Measurements from ENCODE around the gene NR1D1. TPM values are rescaled to one million over a fixed set of nuclear protein-coding genes. Genes with fewer than 3 reads are reported as not detected.

NR1D1 gene
- total and polyA plus RNA-seq, 2 of the 13 experiments (the other 11 are each of a cell fraction or from before 2014, with no cell fraction given): 2.1 to 2.7 TPM

DNA sequence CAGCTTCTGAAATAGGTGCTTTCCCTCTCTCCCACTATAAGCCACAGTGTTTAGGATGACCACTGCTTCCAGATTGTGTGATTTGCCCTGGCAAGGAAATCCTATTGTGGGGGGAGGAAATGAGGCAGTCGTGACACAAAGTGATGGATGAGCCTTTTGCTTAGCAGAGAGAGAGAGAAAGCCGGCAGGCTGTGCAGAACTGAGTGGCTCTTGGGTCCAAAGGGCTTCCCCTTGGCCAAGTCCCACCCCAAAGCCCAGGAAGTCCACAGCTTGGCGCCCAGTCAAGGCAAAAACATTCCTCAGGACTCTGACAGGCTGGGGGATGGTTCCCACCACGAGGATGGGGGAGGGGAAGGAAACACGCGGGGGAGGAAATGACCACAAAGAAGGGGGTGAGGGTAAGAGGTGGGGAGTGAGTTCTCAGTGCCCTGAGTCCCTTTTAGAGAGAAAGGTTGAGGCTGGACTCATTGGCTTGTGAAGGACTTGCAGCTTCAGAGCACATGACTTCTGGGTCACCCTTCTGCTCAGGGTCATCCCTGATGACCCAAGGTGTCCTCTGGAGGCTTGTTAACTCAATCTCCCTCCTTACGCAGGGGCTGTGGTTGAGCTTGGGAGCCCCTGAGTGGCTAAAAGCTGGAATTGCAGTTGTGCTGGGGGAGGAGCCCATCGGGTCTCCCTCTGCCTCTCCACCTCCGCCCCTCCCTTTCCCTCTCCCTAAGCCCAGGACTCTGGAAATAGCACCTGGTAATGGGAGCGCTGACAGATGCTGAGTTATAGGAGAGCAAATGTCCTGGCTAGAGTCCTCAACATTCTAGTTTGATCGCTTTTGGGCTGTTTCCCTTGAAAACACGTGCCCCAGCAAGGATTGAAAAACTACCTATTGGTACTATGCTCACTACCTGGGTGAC lies 11.1 kb upstream of the NR1D1 start (continued):
- TF ChIP-seq BCL3 (CRISPR knock-in tag; IDR thresholded peaks at IDR 0.05): peak; percentile 85; the same call in 1 of the 2 replicates
- peak; percentile 72 for TF ChIP-seq SP5 (CRISPR knock-in tag; IDR thresholded peaks at IDR 0.05; ENCODE audit: borderline replicate concordance, low read depth)
- TF ChIP-seq SALL1 (CRISPR knock-in tag; IDR thresholded peaks at IDR 0.05): peak; percentile 87
- TF ChIP-seq ZNF44 (CRISPR knock-in tag; IDR thresholded peaks at IDR 0.05): peak; percentile 33; the same call in 1 of the 2 replicates
- peak; percentile 40; the same call in 1 of the 2 replicates for TF ChIP-seq ZNF292 (CRISPR knock-in tag; IDR thresholded peaks at IDR 0.05; ENCODE audit: borderline replicate concordance, low read depth)
- peak; percentile 95 for TF ChIP-seq PAXIP1 (CRISPR knock-in tag; conservative IDR thresholded peaks at IDR 0.05)
- 0 out of 2 replicates have a peak, but pooled peaks have one; percentile 20 for TF ChIP-seq HBP1 (CRISPR knock-in tag; IDR thresholded peaks at IDR 0.05; ENCODE audit: low read depth)
- TF ChIP-seq TRIM22 (IDR thresholded peaks at IDR 0.05): no peak
- TF ChIP-seq, protein P1, sequence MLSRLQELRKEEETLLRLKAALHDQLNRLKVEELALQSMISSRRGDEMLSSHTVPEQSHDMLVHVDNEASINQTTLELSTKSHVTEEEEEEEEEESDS (CRISPR knock-in tag; IDR thresholded peaks at IDR 0.05; ENCODE audit: borderline replicate concordance): no peak
- peak; percentile 89; the same call in 1 of the 2 replicates for TF ChIP-seq CHD4 (IDR thresholded peaks at IDR 0.05; ENCODE audit: borderline replicate concordance, low read length)
- TF ChIP-seq ELF4 (CRISPR knock-in tag; IDR thresholded peaks at IDR 0.05; ENCODE audit: borderline replicate concordance): no peak
- 0 out of 2 replicates have a peak, but pooled peaks have one; percentile 61 for TF ChIP-seq IRF1 (CRISPR knock-in tag; IDR thresholded peaks at IDR 0.05; ENCODE audit: low read depth)
- TF ChIP-seq ELF1 (CRISPR knock-in tag; IDR thresholded peaks at IDR 0.05): peak; percentile 64
- peak; percentile 30; the same call in 1 of the 2 replicates for TF ChIP-seq SP2 (CRISPR knock-in tag; IDR thresholded peaks at IDR 0.05)
- no peak for TF ChIP-seq HNRNPL (IDR thresholded peaks at IDR 0.05; ENCODE audit: low read depth, low read length)
- TF ChIP-seq TCF7 (IDR thresholded peaks at IDR 0.05; ENCODE audit: low read depth): no peak; the same call in 1 of the 2 replicates
- TF ChIP-seq MLX (CRISPR knock-in tag; IDR thresholded peaks at IDR 0.05): peak; percentile 60
- peak; percentile 35; the same call in 1 of the 2 replicates for TF ChIP-seq ZNF143 (CRISPR knock-in tag; IDR thresholded peaks at IDR 0.05)
- TF ChIP-seq DMAP1 (CRISPR knock-in tag; IDR thresholded peaks at IDR 0.05): peak; percentile 80; the same call in 1 of the 2 replicates
